Smooth muscle cell (in vitro differentiated cells): Measurements from ENCODE around the gene KIF7. TPM values are rescaled to one million over a fixed set of nuclear protein-coding genes. Genes with fewer than 3 reads are reported as not detected.

Experiments used
- DNase-seq: peaks from one replicate; lab custom pipeline; 2025; ENCODE audit not compliant: unreplicated experiment; lab: John Stamatoyannopoulos, UW
- H2AFZ ChIP-seq: fragments of 200-600 bp; sonication (generic); 2 replicates; pipeline ENCODE4 v1.6.0; 2016; ENCODE audit warnings: antibody characterized with exemption, low read depth, mild to moderate bottlenecking
- H3F3A ChIP-seq: fragments of 200-600 bp; sonication (generic); 2 replicates; pipeline ENCODE4 v1.6.0; 2017; ENCODE audit warnings: antibody characterized with exemption, low read depth
- H3K27ac ChIP-seq: fragments of 200-600 bp; sonication (generic); 2 replicates; pipeline ENCODE4 v1.5.1; 2016; ENCODE audit warnings: low read depth, mild to moderate bottlenecking
- H3K27me3 ChIP-seq: fragments of 200-600 bp; sonication (generic); 2 replicates; pipeline ENCODE4 v1.6.1; 2016; ENCODE audit warnings: low read depth, mild to moderate bottlenecking
- H3K36me3 ChIP-seq: fragments of 200-600 bp; sonication (generic); 2 replicates; pipeline ENCODE4 v1.5.1; 2016; ENCODE audit warnings: low read depth
- H3K4me1 ChIP-seq: fragments of 200-600 bp; sonication (generic); 2 replicates; pipeline ENCODE4 v1.5.1; 2016; ENCODE audit warnings: low read depth
- H3K4me2 ChIP-seq: fragments of 200-600 bp; sonication (generic); 2 replicates; pipeline ENCODE4 v1.6.0; 2016; ENCODE audit warnings: mild to moderate bottlenecking
- H3K4me3 ChIP-seq: fragments of 200-600 bp; sonication (generic); 2 replicates; pipeline ENCODE4 v1.5.1; 2016; ENCODE audit warnings: mild to moderate bottlenecking
- H3K79me2 ChIP-seq: fragments of 200-600 bp; sonication (generic); 2 replicates; pipeline ENCODE4 v1.6.0; 2016; ENCODE audit warnings: low read depth, mild to moderate bottlenecking
- H3K9ac ChIP-seq: fragments of 200-600 bp; sonication (generic); 2 replicates; pipeline ENCODE4 v1.6.0; 2016; ENCODE audit warnings: low read depth
- H3K9me3 ChIP-seq: fragments of 200-600 bp; sonication (generic); replicated peaks from 2 replicates; pipeline ENCODE4 v1.5.1; 2016; ENCODE audit warnings: low read depth
- H4K20me1 ChIP-seq: fragments of 200-600 bp; sonication (generic); 2 replicates; pipeline ENCODE4 v1.6.0; 2016; ENCODE audit warnings: low read depth
- WGBS: methylation state at CpG from one replicate; pipeline ENCODE4 v1.1.7; 2016; ENCODE audit warnings: low lambda C conversion rate; 5-methylcytosine and 5-hydroxymethylcytosine counted together
- polyA plus RNA-seq: library from polyadenylated mRNA; unstranded; fragments of >200 nt; fragmentation: Nextera tagmentation; extraction: Ambion mirVana; gene quantifications from 2 replicates; pipeline ENCODE4 v1.2.1, GENCODE V29; 2016
- total RNA-seq: library from RNA; depleted of rRNA; stranded (reverse); fragments of >200 nt; gene quantifications from 2 replicates; pipeline ENCODE4 v1.2.3, GENCODE V29; 2014
- TF ChIP-seq, protein P1 (sequence below): fragments of 200-600 bp; sonication (generic); IDR thresholded peaks from 2 replicates; pipeline ENCODE4 v1.5.1; 2017; ENCODE audit warnings: borderline replicate concordance, mild to moderate bottlenecking, antibody characterized with exemption; ENCODE audit not compliant: insufficient read depth, poor library complexity, severe bottlenecking

The KIF7 gene
- total and polyA plus RNA-seq, 2 experiments from 2014 or later, result 4.8 to 7.6 TPM

DNA sequence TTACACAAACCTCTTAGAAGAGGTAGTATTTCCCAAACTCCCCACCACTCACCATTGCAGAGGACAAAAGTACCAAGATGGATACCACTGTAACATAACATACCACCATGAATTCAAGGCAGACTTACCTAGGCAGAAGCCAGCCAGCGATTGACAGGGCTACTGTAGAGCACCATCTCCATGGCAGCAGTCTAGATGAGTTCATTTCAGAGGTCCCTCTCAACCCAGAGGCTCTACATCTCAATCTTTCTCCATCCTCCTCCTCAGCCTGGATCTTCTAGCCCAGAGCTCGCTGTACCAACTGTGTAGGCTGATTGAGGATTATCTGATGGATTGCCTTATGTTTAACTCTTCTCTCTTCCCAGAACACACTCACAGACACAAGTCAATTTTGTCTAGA is 25.9 kb upstream of the KIF7 start:
- Histone ChIP-seq H3K9ac (no peak overlapping the region), H2AFZ (no peak overlapping the region), H3K4me3 (no peak overlapping the region), H3K9me3 (no peaks in the 10 kb centered on the region), H3K27ac (no peak overlapping the region), H3F3A (no peaks in the 10 kb centered on the region), H3K79me2 (no peaks in the 10 kb centered on the region), H3K4me1 (no peaks in the 10 kb centered on the region), H4K20me1 (no peaks in the 10 kb centered on the region), H3K36me3 (no peaks in the 10 kb centered on the region), H3K4me2 (no peak overlapping the region), H3K27me3 (no peaks in the 10 kb centered on the region)
- WGBS, result 91% methylated on average over 2 of the region's 2 CpGs
- TF ChIP-seq, protein P1, sequence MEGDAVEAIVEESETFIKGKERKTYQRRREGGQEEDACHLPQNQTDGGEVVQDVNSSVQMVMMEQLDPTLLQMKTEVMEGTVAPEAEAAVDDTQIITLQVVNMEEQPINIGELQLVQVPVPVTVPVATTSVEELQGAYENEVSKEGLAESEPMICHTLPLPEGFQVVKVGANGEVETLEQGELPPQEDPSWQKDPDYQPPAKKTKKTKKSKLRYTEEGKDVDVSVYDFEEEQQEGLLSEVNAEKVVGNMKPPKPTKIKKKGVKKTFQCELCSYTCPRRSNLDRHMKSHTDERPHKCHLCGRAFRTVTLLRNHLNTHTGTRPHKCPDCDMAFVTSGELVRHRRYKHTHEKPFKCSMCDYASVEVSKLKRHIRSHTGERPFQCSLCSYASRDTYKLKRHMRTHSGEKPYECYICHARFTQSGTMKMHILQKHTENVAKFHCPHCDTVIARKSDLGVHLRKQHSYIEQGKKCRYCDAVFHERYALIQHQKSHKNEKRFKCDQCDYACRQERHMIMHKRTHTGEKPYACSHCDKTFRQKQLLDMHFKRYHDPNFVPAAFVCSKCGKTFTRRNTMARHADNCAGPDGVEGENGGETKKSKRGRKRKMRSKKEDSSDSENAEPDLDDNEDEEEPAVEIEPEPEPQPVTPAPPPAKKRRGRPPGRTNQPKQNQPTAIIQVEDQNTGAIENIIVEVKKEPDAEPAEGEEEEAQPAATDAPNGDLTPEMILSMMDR, result no peak
- no peak for DNase-seq

DNA sequence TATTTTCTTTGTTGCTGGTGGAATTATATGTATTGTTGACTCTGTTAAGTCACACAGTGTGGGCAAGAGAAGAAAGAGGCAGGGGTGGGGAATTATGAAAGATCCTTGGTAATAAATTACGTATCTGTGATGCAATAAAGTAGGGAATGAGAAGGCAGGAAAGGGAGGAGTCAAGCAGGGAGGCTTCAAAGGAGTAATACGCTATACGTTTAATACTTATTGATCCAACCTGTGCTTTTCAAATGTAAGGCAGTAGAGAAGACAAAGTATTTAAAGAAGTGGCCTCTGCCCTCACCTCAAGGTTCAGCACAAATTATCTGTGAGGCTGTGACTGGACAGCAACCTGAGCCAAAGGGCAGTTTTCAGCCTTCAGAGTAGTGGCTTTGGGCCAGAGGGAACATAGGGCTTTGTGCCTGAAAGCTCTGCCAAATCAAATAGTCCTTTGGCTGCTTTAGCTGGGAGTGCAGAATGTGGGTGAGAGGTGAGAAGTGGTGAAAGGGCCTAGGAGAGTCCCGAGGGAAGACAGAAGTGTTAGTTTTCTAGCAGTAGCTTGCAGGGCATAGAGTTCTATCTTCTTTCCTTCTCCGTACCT is 25.1 kb upstream of the KIF7 start:
- Histone ChIP-seq H3K4me3 (no peak overlapping the region), H2AFZ (no peak overlapping the region), H3K79me2 (no peaks in the 10 kb centered on the region), H3K27me3 (no peaks in the 10 kb centered on the region), H3K9ac (no peak overlapping the region), H3K4me2 (no peak overlapping the region), H3F3A (no peaks in the 10 kb centered on the region), H3K4me1 (no peaks in the 10 kb centered on the region), H3K9me3 (no peaks in the 10 kb centered on the region), H4K20me1 (no peaks in the 10 kb centered on the region), H3K27ac (no peak overlapping the region), H3K36me3 (no peaks in the 10 kb centered on the region)
- DNase-seq, result no peak
- WGBS, result 95% methylated on average over 5 of the region's 5 CpGs
- TF ChIP-seq, protein P1, result no peak

DNA sequence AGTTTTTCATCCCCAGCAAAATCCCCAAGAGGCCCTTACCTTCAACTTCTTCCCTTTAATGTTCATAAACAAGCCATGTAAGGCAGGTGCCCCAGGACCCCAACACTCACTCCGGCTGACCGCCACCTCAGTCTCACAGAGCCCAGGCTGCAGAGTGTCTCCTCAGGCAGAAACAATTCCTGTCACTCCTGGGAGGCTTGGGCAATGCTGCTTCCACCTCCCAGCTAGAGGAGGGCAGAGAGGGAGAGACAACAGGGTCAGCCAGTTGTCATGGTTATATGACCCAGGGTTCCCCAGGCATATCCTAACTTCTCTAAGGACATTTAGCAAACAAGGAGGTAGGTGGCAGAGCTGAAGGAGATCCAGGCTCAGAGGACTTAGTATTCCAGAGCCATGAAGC is 23.9 kb upstream of the KIF7 start, which contains the start of gene PLIN1:
Gene PLIN1, minus strand, starts transcription at position 156 of the 400 bp plus-strand sequence. CDS start 1,878 bp downstream, outside the sequence.
- H3F3A ChIP-seq, result no peaks in the 10 kb centered on the region
- no peak within 1 kb of the TSS for H3K4me2 ChIP-seq
- no peaks in the 10 kb centered on the region for H3K9me3 ChIP-seq
- no peak within 1 kb of the TSS for H3K4me3 ChIP-seq
- no peak within 1 kb of the TSS for H2AFZ ChIP-seq
- DNase-seq, result no peak
- 97% methylated on average over 2 of the region's 2 CpGs for WGBS
- no peaks in the 10 kb centered on the region for H3K27me3 ChIP-seq
- no peak within 1 kb of the TSS for H3K27ac ChIP-seq
- H3K4me1 ChIP-seq, result no peaks in the 10 kb centered on the region
- no peaks in the 10 kb centered on the region for H3K79me2 ChIP-seq
- H3K9ac ChIP-seq, result no peak within 1 kb of the TSS
- H3K36me3 ChIP-seq, result no peaks in the 10 kb centered on the region
- TF ChIP-seq, protein P1, result no peak
- no peaks in the 10 kb centered on the region for H4K20me1 ChIP-seq

DNA sequence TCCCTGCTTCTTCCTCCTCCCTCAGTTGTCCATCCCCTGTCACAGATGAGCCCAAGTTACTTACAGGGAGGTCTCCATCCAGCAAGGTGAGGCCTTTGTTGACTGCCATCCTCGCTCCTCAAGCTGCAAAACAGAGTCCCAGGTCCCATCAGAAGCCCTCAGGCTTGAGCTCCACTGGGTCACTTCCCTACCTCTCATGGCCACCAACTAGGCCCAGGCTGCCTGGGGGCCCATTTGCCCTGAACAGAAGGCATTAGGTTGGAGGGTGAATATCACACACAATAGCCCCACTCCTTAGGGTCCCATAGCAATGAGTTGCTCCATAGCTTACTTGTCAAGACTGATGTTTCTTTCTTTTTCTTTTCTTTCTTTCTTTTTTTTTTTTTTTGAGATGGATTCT is 22.1 kb upstream of the KIF7 start:
- Histone ChIP-seq H3K79me2 (no peaks in the 10 kb centered on the region), H3K9ac (no peak overlapping the region), H3K27me3 (no peaks in the 10 kb centered on the region), H3K4me1 (no peaks in the 10 kb centered on the region), H2AFZ (no peak overlapping the region), H3K36me3 (no peaks in the 10 kb centered on the region), H3K4me3 (no peak overlapping the region), H3K4me2 (no peak overlapping the region), H3K9me3 (no peaks in the 10 kb centered on the region), H3F3A (no peaks in the 10 kb centered on the region), H4K20me1 (no peaks in the 10 kb centered on the region), H3K27ac (no peak overlapping the region)
- DNase-seq, result no peak
- WGBS, result 86% methylated on average over 1 of the region's 1 CpG
- TF ChIP-seq, protein P1, result no peak
